HCT116 (cell line): ENCODE measurements around the gene CTCFL. TPM values are rescaled to one million over a fixed set of nuclear protein-coding genes. Genes with fewer than 3 reads are reported as not detected.

ENCODE experiments used
- ATAC-seq: fragments of 200-7000 bp; cut with Tn5 transposase; 2 replicates; pipeline ENCODE4 v1.9.1; 2020; ENCODE audit warnings: mild to moderate bottlenecking, moderate library complexity
- BruUV-seq: library from RNA; stranded (reverse); fragments of 400-500 nt; replicated peaks from 2 replicates; lab custom pipeline; 2021; lab: Mats Ljungman, UMichigan
- CTCF ChIA-PET: fragments of 300-600 bp; sonication (Branson Sonifier 250); formaldehyde crosslinking; loops from one replicate; lab custom pipeline; 2021; ENCODE audit warnings: antibody characterized with exemption; lab: Charles Lee
- POLR2A ChIA-PET: fragments of 300-600, 350-600 bp; sonication (Branson Sonifier 250); formaldehyde crosslinking; loops from one replicate; lab custom pipeline; 2021; ENCODE audit warnings: antibody characterized with exemption; lab: Charles Lee
- RAD21 ChIA-PET, 2 experiments: fragments of 300-600 bp; sonication (Branson Sonifier 250); formaldehyde crosslinking; loops; one replicate each; lab custom pipeline; 2023; ENCODE audit warnings: low total read pairs in 2 of 2; ENCODE audit not compliant: uncharacterized antibody in 2 of 2, unreplicated experiment in 2 of 2, low non-redundant PET in 1 of 2; lab: Charles Lee
- DNase-seq: peaks from one replicate; pipeline ENCODE4 v3.0.0-alpha.2; 2010; ENCODE audit warnings: low read depth, low spot score
- H2AFZ ChIP-seq: fragments of 200-600 bp; shearing (Covaris generic), sonication (generic); 2 replicates; pipeline ENCODE4 v1.6.1; 2017; ENCODE audit warnings: low read depth, mixed run types, mixed read lengths, antibody characterized with exemption, low read length; ENCODE audit not compliant: poor library complexity, severe bottlenecking
- H3K27ac ChIP-seq: 2 replicates; pipeline ENCODE4 v1.5.1; 2012; ENCODE audit warnings: low read depth, low read length
- H3K27me3 ChIP-seq: fragments of 200-600 bp; sonication (generic); 2 replicates; pipeline ENCODE4 v1.6.1; 2016; ENCODE audit warnings: mixed run types, low read length, mixed read lengths; ENCODE audit not compliant: insufficient read depth
- H3K36me3 ChIP-seq, 2 experiments: fragments of 200-500 bp in 1 of 2; fragments of 200-600 bp in 1 of 2; sonication (Bioruptor generic) in 1 of 2; sonication (generic) in 1 of 2; 2 replicates each; pipeline versions ENCODE4 v1.5.1 to v1.6.1; 2014 to 2016; ENCODE audit warnings: low read length in 2 of 2, inconsistent platforms in 1 of 2, mixed read lengths in 1 of 2, mixed run types in 1 of 2; ENCODE audit not compliant: insufficient read depth in 2 of 2, control insufficient read depth in 1 of 2
- H3K4me1 ChIP-seq, 2 experiments: fragments of 200-600 bp in 1 of 2; sonication (generic) in 1 of 2; 2 replicates each; pipeline versions ENCODE4 v1.5.1 to v1.6.1; 2012 to 2017; ENCODE audit warnings: low read length in 2 of 2, inconsistent platforms in 1 of 2, mild to moderate bottlenecking in 1 of 2, mixed read lengths in 1 of 2, mixed run types in 1 of 2, moderate library complexity in 1 of 2; ENCODE audit not compliant: insufficient read depth in 2 of 2, control insufficient read depth in 1 of 2
- H3K4me2 ChIP-seq: fragments of 200-600 bp; sonication (generic); 2 replicates; pipeline ENCODE4 v1.6.1; 2017; ENCODE audit warnings: mixed run types, low read length, mixed read lengths
- H3K4me3 ChIP-seq, 2 experiments: fragments of 200-600 bp in 1 of 2; sonication (generic) in 1 of 2; replicated peaks in 1 of 2; 2 replicates each; pipeline ENCODE4 v1.5.1; 2011 to 2016; ENCODE audit warnings: low read length in 2 of 2, control low read depth in 1 of 2, low read depth in 1 of 2, mild to moderate bottlenecking in 1 of 2, mixed read lengths in 1 of 2, mixed run types in 1 of 2
- H3K79me2 ChIP-seq: fragments of 200-600 bp; sonication (generic); 2 replicates; pipeline ENCODE4 v1.6.1; 2017; ENCODE audit warnings: mild to moderate bottlenecking, mixed run types, low read length, moderate library complexity, mixed read lengths; ENCODE audit not compliant: insufficient read depth
- H3K9ac ChIP-seq: fragments of 200-600 bp; sonication (generic); 2 replicates; pipeline ENCODE4 v1.6.1; 2016; ENCODE audit warnings: low read length, mixed read lengths
- H3K9me2 ChIP-seq: fragments of 200-600 bp; sonication (generic), shearing (Covaris generic); 2 replicates; pipeline ENCODE4 v1.6.1; 2017; ENCODE audit warnings: mixed run types, mild to moderate bottlenecking, moderate library complexity; ENCODE audit not compliant: insufficient read depth
- H3K9me3 ChIP-seq, 2 experiments: fragments of 200-500 bp in 1 of 2; fragments of 200-600 bp in 1 of 2; sonication (Bioruptor generic) in 1 of 2; sonication (generic) in 1 of 2; 2 replicates each; pipeline ENCODE4 v1.6.1; 2014 to 2017; ENCODE audit warnings: low read length in 2 of 2, mixed read lengths in 2 of 2, inconsistent platforms in 1 of 2, low read depth in 1 of 2, mild to moderate bottlenecking in 1 of 2, mixed run types in 1 of 2, moderate library complexity in 1 of 2; ENCODE audit not compliant: control insufficient read depth in 1 of 2, insufficient read depth in 1 of 2
- H4K20me1 ChIP-seq: fragments of 200-600 bp; sonication (generic), shearing (Covaris generic); 2 replicates; pipeline ENCODE4 v1.6.1; 2017; ENCODE audit warnings: mixed run types, mild to moderate bottlenecking, moderate library complexity; ENCODE audit not compliant: insufficient read depth
- ATF3 ChIP-seq: IDR thresholded peaks from 2 replicates; pipeline ENCODE4 v1.6.1; 2012
- CBX3 ChIP-seq: IDR thresholded peaks from 2 replicates; pipeline ENCODE4 v1.6.1; 2012; ENCODE audit warnings: low read depth
- CEBPB ChIP-seq: IDR thresholded peaks from 2 replicates; pipeline ENCODE4 v1.6.1; 2012; ENCODE audit warnings: low read depth
- CTCF ChIP-seq, 3 experiments: fragments of 200-600 bp in 1 of 3; sonication (generic) in 1 of 3; IDR thresholded peaks in 2 of 3; conservative IDR thresholded peaks in 1 of 3; 2 replicates each; pipeline ENCODE4 v1.5.1; 2012 to 2017; ENCODE audit warnings: low read depth in 2 of 3, low read length in 2 of 3, antibody characterized with exemption in 1 of 3, borderline replicate concordance in 1 of 3, control low read depth in 1 of 3, mild to moderate bottlenecking in 1 of 3, mixed read lengths in 1 of 3, mixed run types in 1 of 3, moderate library complexity in 1 of 3; ENCODE audit not compliant: insufficient read depth in 1 of 3
- EZH2 ChIP-seq: fragments of 200-600 bp; sonication (generic); IDR thresholded peaks from 2 replicates; pipeline ENCODE4 v1.6.1; 2017; ENCODE audit warnings: antibody characterized with exemption, mixed run types
- FOSL1 ChIP-seq: IDR thresholded peaks from 2 replicates; pipeline ENCODE4 v1.6.1; 2012; ENCODE audit warnings: low read depth
- POLR2A ChIP-seq: IDR thresholded peaks from 2 replicates; pipeline ENCODE4 v1.7.0; 2011; ENCODE audit warnings: borderline replicate concordance; ENCODE audit not compliant: insufficient read depth, insufficient read length; ENCODE audit errors: extremely low read depth
- POLR2AphosphoS5 ChIP-seq: IDR thresholded peaks from 2 replicates; pipeline ENCODE4 v1.6.1; 2011; ENCODE audit warnings: mild to moderate bottlenecking, low read depth, low read length, moderate library complexity
- RAD21 ChIP-seq: IDR thresholded peaks from 2 replicates; pipeline ENCODE4 v1.6.1; 2012; ENCODE audit warnings: low read depth, mild to moderate bottlenecking
- REST ChIP-seq: IDR thresholded peaks from 2 replicates; pipeline ENCODE4 v1.6.1; 2012; ENCODE audit warnings: low read depth
- SIN3A ChIP-seq: IDR thresholded peaks from 2 replicates; pipeline ENCODE4 v1.6.1; 2012; ENCODE audit warnings: low read depth
- SRF ChIP-seq: IDR thresholded peaks from 2 replicates; pipeline ENCODE4 v1.6.1; 2012; ENCODE audit warnings: low read depth
- ZBTB33 ChIP-seq: IDR thresholded peaks from 2 replicates; pipeline ENCODE4 v1.6.1; 2011; ENCODE audit warnings: mild to moderate bottlenecking, low read length, moderate library complexity; ENCODE audit not compliant: insufficient replicate concordance; ENCODE audit errors: extremely low read depth
- ZFX ChIP-seq: fragments of 450-650 bp; IDR thresholded peaks from 2 replicates; pipeline ENCODE4 v1.6.1; 2017
- ZNF274 ChIP-seq: fragments of 200-500 bp; sonication (Bioruptor generic); IDR thresholded peaks from 2 replicates; pipeline ENCODE4 v1.6.1; 2014; ENCODE audit warnings: mild to moderate bottlenecking, low read depth, low read length, inconsistent platforms
- intact Hi-C: fragments of 100-400 bp; cut with micrococcal nuclease; formaldehyde crosslinking; loops from 2 replicates; pipeline ENCODE4 v1.10.0; 2022
- total RNA-seq: library from RNA; stranded (reverse); gene quantifications from one replicate; pipeline ENCODE4 v1.2.1, GENCODE V29; 2021; ENCODE audit not compliant: unreplicated experiment

CTCFL gene
- total RNA-seq, 1 experiment from 2014 or later: 0.34 TPM

- TF ChIP-seq REST (no peak), POLR2A (no peak), ZFX (no peak), ATF3 (no peak), EZH2 (no peak), ZBTB33 (no peak), POLR2AphosphoS5 (no peak)
- TF ChIP-seq, all 23 proteins: peak for 0
These were observed 48.3 kb upstream of the CTCFL start (continued) for GRCh38 chr20:57573242-57573641.

- Histone ChIP-seq H3K9me2 (no peaks in the 10 kb centered on the region), H3K4me1 (no peaks in the 10 kb centered on the region), H4K20me1 (no peaks in the 10 kb centered on the region), H3K9me3 (no peaks in the 10 kb centered on the region), H3K27me3 (peaks cover 46% of the 10 kb centered on the region), H3K4me2 (no peak overlapping the region), H3K79me2 (no peaks in the 10 kb centered on the region), H3K9ac (no peak overlapping the region), H3K27ac (no peak overlapping the region), H2AFZ (no peak overlapping the region), H3K36me3 (no peaks in the 10 kb centered on the region), H3K4me3 (no peak overlapping the region)
- no TSS peak for BruUV-seq
- ChIA-PET POLR2A (no interaction called here), CTCF (no interaction called here), RAD21 (no interaction called here)
- ATAC-seq (no peak), DNase-seq (no peak)
- intact Hi-C loops: no loop called here
- no peak for TF ChIP-seq POLR2AphosphoS5
- no peak for TF ChIP-seq CEBPB
- no peak for TF ChIP-seq ZNF274
- no peak for TF ChIP-seq CBX3
- no peak for TF ChIP-seq FOSL1
- no peak for TF ChIP-seq SIN3A
- no peak for TF ChIP-seq EZH2
- no peak for TF ChIP-seq CTCF (IDR thresholded peaks at IDR 0.05 in 2 of 3, conservative IDR thresholded peaks at IDR 0.05 in 1 of 3; ENCODE audit: borderline replicate concordance in 1 of 3, insufficient read depth in 1 of 3, low read depth in 2 of 3, low read length in 2 of 3)
- no peak for TF ChIP-seq ATF3
- TF ChIP-seq RAD21: no peak
- TF ChIP-seq SRF: no peak
These were observed 47.0 kb upstream of the CTCFL start for GRCh38 chr20:57571782-57572416.
